ENCODE measurements around the gene EFS.
"Not testable (repeated sequence)": the region's sequence is repeated elsewhere in the genome, so short reads cannot be mapped to it uniquely, and the experiment has no call there.

The EFS gene

DNA sequence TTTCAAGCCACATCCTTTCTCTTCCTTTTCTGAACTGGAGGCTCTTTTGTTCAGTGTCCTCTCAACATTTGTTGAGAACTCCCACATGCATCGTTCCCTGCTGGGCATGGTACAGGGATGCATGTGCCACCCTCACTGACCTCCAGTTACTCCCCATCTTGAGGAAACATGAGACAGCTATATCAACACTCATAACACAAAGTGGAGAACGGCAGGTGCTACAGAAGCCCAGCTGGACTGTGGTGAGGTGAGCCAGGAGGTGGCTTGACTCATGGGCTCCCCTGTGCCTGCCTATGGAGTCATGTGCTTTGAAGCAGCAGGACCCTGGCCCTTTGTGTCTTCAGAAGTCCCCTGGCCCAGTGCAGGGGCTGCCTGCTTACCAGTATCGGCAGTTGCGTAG, 33.4 kb upstream of the EFS start:
- no peak for FAIRE-seq

DNA sequence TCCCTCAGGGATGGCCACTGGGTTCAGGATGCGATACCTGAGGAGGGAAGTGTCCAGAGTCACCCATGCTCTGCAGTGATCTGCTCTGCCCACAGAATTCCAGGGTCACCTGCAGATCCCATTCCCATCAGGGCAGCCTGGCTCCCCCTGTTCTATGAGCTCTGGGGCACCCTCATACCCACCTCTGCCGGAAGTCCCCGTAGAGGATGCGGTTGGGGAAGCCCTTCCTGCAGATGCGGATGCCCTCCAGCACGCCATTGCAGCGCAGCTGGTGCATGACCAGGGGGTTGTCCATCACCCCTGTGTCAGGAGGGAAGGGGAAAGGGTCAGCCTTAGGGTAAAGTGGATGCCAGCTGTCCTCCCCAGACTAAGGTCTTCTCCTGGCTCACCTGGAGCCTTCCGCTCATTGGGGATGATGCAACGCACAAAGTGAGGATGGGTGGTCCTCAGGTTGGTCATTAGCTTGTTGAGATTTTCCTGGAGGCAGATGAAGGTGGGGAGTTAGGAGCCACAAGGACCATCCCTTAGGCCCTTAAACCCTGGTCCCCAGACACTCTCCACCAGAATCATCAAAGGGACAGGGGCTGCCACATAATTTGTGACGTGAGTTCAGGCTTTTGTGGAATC, 31.9 kb upstream of the EFS start:
- no peak for FAIRE-seq

DNA sequence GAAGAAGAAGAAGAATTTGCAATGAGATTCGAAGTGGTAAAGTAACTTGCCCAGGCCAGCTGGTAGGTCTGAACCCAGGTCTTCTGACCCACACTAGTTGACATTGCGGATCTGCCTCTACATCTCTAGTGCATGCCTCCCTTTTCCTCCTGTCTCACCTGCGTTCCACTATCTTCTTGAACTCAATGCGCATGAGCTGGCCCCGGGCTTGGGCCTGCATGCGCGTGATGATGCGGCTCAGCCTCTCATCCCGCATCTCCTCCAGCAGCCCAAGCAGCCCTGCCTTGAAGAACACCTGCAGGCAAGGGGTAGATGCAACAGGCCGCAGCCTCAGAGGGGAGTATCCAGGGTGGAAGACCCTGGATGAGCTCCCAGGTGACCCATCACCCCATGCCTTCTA, 31.2 kb upstream of the EFS start:
- no peak for FAIRE-seq

DNA sequence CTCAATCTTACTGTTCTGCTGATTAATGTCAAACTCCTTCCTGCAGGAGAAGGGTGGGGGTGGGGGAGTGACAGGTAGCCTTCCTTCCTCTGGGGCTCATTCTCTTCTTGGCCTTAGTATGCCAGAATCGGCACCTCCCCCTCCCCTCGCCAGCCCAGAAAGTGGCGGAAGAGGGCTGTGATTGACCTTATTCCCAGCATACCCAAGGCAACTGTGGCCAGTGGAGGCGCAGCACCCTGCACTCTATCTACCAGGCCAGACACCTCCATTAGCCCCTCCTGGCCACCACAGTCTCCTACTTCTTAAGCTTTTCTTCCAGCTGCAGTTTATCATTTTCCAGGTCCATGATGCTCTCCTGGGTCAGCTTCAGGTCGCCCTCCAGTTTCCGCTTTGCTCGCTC, 27.6 kb upstream of the EFS start:
- FAIRE-seq, result no peak

DNA sequence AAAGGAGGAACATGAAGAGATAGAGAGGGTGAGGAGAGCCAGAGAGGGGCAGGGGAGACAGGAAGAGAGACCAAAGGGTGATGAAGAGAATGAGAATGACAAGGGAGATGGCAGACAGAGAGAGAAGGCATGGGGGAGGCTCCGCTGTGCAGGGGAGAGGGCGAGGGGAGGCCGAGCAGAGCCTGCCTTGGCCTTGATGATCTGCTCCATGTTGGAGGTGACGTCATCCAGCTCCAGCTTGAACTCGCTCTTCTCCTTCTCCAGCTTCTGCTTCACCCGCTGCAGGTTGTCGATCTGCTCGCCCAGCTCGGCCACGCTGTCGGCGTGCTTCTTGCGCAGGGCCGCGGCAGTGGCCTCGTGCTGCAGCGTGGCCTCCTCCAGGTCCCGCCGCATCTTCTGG, 24.9 kb upstream of the EFS start:
- FAIRE-seq, result not testable (repeated sequence)

DNA sequence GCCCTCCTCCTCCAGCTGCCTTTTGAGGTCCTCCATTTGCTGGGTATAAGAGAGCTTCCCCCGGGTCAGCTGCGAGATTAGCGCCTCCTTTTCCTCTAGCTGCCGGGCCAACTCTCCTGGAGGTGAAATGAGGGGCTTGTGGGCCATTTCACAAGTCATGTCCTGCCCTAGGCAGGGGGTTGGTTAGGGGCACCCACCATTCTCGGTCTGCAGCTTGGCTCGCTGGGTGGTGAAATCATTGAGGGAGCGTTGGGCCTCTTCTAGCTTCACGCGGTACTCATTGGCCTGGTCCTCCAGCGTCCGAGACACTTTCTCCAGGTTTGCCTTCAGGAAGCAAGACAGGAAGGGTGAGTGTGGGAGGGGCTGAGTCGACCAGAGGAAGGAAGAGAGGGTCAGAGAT, 24.4 kb upstream of the EFS start:
- FAIRE-seq, result no peak

DNA sequence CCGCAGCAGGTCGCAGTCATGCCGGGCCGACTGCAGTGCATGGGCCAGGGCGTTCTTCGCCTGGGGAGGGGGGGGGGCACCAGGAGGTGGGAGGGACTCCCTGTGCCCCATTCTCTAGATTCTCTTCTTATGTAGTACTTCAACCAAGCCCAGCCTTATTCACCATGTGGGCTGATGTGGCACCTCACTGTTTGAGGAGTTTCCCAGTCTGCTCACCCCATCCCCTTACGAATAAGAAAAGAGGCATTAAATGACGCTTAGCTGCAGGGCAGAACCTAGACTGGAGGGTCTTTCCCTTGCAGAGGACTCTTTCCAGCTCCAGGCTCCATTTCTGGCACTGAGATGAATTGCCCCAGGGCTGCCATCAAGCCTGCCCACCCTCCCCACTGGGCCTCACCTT, 24.0 kb upstream of the EFS start:
- no peak for FAIRE-seq

DNA sequence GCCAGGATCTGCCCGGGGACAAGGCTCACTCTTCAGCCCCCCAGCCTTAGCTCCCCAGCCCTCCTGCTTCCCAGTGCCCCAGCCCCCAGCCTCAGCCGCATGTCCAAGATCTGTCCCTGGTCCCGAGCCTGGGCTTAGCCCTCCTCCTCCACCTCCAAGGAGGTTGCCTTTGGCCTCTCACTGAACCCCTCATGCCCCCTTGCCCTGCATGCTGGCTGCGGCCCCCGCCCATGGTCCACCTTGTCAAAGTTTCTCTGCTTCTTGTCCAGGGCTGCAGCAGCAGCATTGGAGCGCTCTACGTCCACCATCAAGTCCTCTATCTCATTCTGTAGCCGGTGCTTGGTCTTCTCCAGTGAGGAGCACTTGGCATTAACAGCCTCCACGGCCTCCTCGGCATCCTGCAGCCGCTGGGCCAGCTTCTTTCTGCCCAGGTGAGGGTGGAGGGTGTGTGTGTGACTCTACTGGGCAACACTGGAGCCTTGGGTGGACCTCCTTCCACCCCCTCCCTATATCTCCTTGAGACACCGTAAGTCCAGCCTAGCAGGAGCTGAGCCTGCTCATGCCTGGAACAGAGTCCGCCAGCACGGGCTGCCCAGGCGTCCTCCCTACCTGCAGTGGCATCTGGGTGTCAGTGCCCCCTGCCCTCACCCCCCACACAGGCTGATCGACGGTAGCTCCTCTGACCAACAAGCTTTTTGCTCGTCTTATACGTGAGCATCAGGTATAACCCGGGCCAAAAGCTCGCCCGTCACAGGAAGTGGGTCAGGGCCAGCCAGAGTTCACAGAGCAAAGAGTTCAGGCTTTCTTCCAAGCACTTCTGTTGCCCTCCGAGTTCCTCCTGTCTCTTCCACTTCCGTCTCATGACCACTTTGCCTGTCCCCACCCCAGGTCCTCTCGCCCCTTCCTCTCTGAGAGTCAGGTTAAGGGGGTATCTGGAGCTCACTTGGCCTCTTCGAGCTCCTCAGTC, 23.2 kb upstream of the EFS start:
- FAIRE-seq, result no peak

DNA sequence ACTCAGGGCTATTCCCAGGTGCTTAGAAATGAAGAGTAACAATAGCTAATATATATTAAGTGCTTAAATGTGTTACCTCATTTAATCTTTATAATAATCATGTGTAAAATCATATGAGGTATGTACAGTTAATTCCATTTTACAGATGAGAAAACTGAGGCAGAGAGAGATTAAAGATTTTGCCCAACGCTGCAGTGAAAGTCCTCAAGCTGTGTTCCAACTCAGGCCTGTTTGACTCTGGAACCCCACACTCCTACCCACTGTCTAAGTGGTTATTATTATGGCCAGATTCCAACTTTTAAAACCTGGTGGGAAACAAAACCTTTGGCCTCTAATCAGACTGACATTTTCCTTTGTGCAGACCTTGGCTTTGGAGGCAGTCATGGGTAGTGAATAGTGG, 22.0 kb upstream of the EFS start:
- no peak for FAIRE-seq

DNA sequence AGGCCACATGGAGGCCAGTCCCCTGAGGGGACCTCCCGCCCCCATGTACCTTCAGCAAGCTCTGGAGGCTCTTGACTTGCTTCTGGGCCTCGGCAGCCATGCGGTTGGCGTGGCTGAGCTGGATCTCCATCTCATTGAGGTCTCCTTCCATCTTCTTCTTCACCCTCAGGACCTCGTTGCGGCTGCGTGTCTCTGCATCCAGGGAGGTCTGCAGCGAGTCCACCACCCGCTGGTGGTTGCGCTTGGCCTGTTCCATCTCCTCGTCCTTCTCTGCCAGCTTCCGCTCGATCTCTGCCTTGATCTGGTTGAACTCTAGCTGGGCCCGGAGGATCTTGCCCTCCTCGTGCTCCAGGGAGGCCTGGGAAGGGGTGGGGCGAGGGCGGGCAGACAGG, 21.3 kb upstream of the EFS start:
- not testable (repeated sequence) for FAIRE-seq

DNA sequence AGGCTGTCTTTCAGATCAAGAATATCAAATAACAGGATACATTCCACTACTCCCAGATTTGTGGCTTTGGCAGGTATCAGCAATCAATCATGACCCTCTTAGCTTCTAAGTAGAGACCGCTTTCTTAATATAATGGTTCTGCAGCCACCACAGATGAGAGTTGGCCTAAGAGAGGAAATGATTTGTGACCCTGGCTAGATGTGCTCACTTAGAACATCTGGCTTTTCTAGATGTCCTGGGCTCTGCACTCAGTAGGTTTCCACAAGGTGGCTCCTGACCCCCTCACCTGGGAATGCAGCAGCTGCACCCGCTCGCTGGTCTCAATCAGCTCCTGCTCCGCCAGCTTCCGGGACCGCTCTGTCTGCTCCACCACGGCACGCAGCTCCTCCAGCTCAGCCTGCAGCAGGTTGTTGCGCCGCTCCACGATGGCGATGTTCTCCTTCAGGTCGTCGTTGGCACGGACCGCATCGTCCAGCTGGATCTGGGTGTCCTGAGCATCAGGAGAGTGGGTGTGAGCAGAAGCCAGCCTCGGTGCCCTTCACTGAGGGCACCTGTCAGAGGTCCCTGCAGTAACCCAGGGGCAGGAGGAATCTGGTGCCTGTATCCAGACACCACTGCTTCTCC, 20.8 kb upstream of the EFS start:
- no peak for FAIRE-seq

DNA sequence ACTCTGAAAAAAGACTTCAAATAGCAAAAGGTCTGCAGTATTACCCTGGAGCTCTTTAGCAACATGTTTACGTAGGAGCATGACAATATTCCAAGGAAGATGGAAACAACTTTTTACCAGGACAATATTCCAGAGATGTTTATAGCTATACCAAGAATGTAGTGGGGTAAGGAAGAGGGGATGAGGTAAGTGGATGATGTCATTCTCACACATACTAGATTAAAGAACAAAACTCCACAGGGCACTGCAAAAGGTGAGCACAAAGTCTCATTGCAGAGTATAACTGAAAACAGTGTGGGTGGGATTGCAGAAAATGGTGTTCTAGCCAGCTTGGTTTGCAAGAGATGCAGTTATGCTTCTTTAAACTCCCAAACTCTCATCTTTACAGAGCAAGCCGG, 20.3 kb upstream of the EFS start:
- no peak for FAIRE-seq

DNA sequence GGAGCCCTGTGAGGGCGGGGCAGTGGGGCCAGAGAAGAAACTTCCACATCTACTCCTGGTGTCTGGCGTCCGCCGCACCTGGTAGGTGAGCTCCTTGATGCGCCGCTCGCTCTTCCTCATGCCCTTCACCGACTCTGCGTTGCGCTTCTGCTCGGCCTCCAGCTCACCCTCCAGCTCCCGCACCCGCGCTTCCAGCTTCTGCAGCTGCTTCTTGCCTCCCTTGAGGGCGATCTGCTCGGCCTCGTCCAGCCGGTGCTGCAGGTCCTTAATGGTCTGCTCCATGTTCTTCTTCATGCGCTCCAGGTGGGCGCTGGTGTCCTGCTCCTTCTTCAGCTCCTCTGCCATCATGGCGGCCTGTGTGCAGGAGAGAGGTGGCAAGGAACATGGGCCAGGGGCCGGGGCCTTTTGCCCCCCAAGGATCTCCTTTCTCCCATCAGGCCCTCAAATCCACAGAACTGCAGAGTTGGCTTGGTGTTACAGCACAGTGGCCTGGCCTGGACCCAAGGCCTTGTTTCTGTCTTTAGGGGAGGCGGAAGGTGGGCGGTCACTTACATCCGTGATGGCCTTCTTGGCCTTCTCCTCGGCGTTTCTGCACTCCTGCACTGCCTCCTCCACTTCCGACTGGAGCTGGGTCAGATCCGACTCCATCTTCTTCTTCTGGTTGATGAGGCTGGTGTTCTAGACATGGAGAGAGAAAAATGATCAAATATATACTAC, 19.6 kb upstream of the EFS start:
- no peak for FAIRE-seq

DNA sequence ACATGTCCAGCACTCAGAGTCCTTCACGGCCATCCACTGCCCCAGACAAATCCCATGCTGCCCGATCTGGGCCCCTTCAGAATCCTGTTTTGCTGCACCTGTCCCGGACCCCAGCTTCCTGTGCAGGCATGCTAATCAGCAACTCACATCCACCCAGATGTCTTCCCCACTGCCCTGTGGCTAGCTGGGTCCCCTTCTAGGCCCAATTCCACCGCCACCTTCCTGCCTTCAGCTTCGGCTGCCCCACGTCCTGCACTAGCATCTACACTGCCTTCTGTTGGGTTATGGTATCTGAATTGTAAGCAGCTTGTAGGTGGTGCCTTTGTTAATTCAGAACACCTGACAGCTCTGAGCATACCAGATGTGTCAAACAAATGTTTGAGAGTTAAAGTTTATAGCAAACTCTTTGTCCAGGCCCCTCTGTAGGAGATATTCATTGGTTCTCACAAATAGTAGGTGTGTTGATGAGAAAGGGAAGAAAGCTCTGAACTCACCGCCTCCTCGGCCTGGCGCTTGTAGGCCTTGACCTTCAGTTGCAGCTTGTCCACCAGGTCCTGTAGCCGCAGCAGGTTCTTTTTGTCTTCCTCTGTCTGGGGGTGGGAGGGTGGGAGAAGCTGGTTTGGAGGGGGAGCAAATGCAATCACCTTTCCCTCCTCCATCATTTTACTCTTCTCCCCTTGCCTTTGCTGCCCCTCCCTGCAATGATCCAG, 17.9 kb upstream of the EFS start:
- no peak for FAIRE-seq

DNA sequence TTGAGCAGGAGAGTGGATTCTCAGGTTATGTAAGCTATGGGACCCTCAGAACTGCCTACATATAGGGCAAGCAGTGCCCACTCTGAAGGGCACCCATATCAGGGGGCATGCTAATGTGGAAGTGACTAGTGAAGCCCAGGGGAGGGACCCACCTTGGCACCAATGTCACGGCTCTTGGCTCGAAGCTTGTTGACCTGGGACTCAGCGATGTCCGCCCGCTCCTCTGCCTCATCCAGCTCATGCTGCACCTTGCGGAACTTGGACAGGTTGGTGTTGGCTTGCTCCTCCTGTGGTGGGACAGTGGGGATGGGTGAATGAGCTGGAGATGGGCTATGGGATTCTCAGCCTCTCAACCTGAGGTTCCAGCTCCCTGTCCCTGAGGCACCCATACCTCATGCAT, 17.3 kb upstream of the EFS start:
- no peak for FAIRE-seq

DNA sequence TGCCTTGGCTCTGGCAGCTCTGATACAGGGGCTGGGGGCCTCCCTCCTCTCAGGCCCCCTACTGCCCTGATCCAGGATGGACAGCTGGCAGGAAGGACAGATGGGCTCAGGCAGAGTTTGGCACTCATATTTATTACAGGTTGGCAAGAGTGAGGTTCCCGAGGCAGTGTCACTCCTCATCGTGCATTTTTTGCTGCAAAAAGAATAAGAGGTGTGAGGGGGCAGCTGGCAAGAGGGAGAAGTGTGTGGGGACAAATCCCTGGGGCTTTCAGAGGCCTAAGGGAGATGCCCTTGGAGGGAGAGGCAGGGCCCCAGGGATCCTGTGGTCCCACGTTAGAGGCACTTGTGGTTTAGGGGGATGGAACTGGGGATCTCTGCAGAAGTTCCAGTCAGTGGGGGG, 16.9 kb upstream of the EFS start:
- FAIRE-seq, result no peak

DNA sequence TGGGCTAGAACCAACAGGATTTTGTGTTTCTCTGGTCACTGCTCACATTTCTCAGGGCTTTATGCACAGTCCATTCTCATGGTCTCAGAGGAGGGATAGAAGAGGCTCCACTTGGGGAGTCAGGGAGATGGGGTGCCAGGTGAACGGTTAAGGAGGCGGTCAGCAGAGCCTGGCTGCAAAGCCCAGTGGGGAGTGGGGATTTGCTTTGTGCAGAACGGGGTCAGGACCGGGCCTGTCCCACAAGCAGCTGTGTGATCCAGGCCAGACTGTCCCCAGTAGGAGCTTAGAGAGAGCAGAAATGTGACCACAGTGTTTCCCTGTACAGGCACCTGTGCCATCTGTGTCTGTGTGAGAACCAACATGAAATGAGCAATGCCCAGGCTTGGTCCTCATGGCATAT, 16.0 kb upstream of the EFS start:
- no peak for FAIRE-seq

DNA sequence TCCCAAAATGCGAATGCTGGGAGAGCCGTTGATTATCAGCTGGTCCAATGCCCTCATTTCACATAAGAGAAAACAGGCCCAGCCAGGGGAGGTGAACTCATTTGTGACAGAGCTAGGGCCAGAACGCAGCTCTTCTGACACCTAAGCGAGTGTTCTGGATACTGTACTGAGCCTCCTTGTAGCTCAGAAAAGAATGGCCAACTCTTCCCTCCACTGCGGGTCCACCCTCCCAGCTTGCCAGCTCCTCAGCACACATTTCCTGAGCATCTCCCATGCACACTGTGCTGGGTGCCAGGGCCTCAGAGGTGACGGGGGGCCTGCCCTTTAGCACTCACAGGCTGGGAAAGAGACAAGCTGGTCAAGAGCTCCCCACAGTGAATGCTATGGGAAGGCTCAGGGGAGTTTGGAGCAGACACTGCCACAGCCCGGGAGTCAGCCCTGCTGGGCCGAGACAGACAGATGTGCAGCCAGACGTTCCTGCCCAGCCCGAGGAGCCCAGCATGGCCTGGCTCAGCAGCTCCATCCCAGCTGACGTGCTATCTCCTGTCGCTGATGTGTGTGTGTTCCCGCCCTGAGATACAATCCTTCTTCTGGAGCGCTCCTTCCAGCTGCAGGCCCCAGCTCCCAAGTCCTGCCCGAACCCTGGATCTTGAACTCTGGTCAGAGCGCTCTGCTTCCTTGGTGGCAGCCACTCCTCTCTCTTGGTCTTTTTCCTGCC, 15.4 kb upstream of the EFS start:
- FAIRE-seq, result no peak

DNA sequence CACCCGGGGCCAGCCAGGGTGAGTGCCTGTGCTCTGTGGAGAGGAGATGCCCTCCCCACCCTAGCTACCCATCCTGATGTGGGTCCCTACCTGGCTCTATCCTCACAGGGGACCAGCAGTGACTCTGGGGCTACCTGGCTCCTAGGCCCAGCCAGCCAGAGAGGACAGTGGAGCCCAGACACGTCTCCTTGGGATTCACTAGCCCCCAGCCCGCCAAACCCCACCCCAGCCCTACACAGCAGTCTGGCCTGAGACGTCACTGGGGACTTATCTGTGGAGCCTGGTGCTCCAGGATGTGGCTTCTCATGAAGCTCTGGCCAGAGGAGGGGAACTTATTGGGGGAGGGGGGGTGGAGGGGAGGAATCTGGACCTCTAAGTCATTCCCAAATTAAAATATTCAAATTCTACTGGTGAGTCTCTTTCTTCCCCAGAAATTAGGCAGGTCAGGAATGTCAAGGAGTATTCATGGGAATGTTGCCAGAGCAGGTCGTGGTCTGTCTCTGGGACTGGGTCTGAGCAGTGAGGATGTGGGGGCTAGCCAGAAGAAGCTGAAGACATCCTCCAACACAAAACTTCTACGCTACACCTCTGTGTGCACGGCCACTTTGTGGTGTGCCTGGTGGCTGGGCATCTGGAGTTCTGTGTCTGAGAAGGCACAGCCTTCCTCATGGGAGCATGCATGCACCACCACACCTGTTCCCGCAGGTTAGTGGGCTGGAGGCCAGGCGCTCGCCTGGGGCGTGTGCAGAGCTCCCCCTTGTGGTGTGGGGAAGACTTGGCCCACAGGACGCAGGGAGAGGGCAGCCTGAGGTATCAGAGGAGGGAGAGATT, 14.6 kb upstream of the EFS start:
- no peak for FAIRE-seq

DNA sequence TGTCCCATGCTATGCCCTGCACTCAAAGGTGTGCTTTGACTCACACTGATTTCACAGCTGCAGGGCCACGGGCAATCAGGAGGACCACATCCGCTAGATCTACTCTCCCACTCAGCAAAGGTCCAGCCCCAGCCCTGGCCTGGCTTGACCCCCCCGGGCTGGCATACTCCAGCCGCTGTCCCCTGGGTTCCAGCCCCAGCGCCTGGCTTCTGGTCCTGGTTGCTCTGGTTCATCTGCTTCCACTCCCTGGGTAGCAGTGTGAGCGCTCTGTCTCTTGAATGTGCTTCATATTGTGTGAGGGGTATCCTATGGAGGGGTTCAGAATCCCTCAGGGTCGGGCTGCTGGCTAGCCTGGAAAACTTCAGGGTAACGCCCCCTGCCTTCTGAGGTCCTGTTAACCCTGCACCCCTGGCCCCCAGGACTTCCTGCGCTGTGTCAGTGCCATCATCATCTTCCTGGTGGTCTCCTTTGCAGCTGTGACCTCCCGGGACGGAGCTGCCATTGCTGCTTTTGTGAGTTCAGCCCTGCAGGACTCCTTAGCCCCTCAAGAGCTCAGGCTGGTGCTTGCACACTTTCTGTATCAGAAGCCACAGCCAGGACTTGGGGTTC, 13.7 kb upstream of the EFS start:
- FAIRE-seq, result no peak

Data from A204.1 (cell line).